ENCODE data around the gene NAA30. TPM values are rescaled to one million over a fixed set of nuclear protein-coding genes. Genes with fewer than 3 reads are reported as not detected.

Gene NAA30
- total RNA-seq, 1 experiment from 2014 or later = 16.0 TPM

- Mint-ChIP-seq H3K36me3 (ENCODE audit: insufficient read depth, unreplicated experiment) (no peaks in the 10 kb centered on the region), H3K27me3 (ENCODE audit: unreplicated experiment) (no peaks in the 10 kb centered on the region), H3K27ac (ENCODE audit: unreplicated experiment) (no peak overlapping the region), H3K4me1 (ENCODE audit: low read depth, unreplicated experiment) (no peaks in the 10 kb centered on the region), H3K4me3 (ENCODE audit: low read depth, unreplicated experiment) (no peak overlapping the region), H3K9me3 (ENCODE audit: low read depth, unreplicated experiment) (no peaks in the 10 kb centered on the region)
- DNase-seq = no peak
- no TSS peak for BruUV-seq (replicated peaks)
- CTCF ChIA-PET = no interaction called here
- TF ChIP-seq, protein P1, sequence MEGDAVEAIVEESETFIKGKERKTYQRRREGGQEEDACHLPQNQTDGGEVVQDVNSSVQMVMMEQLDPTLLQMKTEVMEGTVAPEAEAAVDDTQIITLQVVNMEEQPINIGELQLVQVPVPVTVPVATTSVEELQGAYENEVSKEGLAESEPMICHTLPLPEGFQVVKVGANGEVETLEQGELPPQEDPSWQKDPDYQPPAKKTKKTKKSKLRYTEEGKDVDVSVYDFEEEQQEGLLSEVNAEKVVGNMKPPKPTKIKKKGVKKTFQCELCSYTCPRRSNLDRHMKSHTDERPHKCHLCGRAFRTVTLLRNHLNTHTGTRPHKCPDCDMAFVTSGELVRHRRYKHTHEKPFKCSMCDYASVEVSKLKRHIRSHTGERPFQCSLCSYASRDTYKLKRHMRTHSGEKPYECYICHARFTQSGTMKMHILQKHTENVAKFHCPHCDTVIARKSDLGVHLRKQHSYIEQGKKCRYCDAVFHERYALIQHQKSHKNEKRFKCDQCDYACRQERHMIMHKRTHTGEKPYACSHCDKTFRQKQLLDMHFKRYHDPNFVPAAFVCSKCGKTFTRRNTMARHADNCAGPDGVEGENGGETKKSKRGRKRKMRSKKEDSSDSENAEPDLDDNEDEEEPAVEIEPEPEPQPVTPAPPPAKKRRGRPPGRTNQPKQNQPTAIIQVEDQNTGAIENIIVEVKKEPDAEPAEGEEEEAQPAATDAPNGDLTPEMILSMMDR (IDR thresholded peaks at IDR 0.05; ENCODE audit: unreplicated experiment) = no peak
- intact Hi-C loops (cut with micrococcal nuclease; ENCODE audit: unreplicated experiment) = no loop called here
Measured at GRCh38 chr14:57401501-57401900, 11.1 kb downstream of the NAA30 start.

DNA sequence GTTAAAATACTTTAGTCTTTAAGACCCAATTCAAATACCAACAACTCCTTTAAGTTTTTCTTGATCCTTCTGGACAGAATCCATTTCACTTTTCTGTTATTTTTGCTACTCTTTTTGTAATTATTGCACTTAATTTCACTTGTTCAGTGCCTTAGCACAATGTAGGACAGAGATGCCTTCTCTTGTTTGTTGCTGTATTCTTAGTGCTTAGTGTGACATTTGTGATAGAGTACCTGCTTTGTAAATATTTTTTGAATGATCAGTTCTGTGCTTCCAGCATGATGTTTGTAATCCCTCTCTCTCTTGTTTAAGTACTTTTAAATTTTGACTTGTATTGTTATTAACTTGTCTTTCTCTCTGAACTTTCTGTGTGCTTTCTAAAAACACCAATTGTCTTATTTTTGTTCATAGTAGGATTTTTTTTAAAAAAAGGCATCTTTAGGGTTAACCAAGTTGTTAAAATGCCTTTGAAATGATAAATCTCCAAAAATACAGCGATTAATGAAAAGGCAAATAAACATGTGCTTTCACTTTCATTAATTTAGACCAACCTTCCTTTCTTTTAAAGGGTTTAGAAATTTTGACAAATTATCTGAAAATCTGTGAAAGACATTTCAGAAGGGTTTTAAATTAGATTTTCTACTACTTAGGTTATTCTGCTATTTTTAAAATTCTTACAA lies 11.9 kb downstream of the NAA30 start:
- no peak for DNase-seq
- Mint-ChIP-seq H3K4me1 (ENCODE audit: low read depth, unreplicated experiment) (no peaks in the 10 kb centered on the region), H3K4me3 (ENCODE audit: low read depth, unreplicated experiment) (no peak overlapping the region), H3K27ac (ENCODE audit: unreplicated experiment) (no peak overlapping the region), H3K36me3 (ENCODE audit: insufficient read depth, unreplicated experiment) (no peaks in the 10 kb centered on the region), H3K27me3 (ENCODE audit: unreplicated experiment) (no peaks in the 10 kb centered on the region), H3K9me3 (ENCODE audit: low read depth, unreplicated experiment) (no peaks in the 10 kb centered on the region)
- CTCF ChIA-PET = no interaction called here
- intact Hi-C loops (cut with micrococcal nuclease; ENCODE audit: unreplicated experiment) = no loop called here
- TF ChIP-seq, protein P1 (IDR thresholded peaks at IDR 0.05; ENCODE audit: unreplicated experiment) = no peak
- BruUV-seq (replicated peaks) = no TSS peak

DNA sequence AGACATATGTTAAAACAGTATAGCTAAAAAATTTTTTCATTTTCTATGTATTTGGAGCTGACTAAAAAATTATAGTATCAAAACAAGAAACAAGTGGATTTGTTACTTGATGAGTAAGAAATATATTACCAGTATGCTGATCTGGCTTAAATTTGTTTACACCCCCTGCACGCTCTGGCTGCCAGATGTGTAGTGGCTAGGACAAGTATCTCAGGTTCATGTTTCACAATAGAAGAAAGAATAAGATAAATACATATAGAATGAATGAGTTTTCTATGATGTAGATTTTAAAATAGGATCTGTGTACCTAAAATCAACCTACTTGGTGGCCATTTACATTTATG lies 13.1 kb downstream of the NAA30 start:
- CTCF ChIA-PET = interaction anchor here (0.7 kb wide), 1 partner anchor 447 kb away, joined by 4 read pairs; no protein-coding TSS in a partner anchor
- Mint-ChIP-seq H3K9me3 (ENCODE audit: low read depth, unreplicated experiment) (no peaks in the 10 kb centered on the region), H3K4me3 (ENCODE audit: low read depth, unreplicated experiment) (no peak overlapping the region), H3K27me3 (ENCODE audit: unreplicated experiment) (no peaks in the 10 kb centered on the region), H3K36me3 (ENCODE audit: insufficient read depth, unreplicated experiment) (no peaks in the 10 kb centered on the region), H3K4me1 (ENCODE audit: low read depth, unreplicated experiment) (no peaks in the 10 kb centered on the region), H3K27ac (ENCODE audit: unreplicated experiment) (no peak overlapping the region)
- BruUV-seq (replicated peaks) = no TSS peak
- intact Hi-C loops (cut with micrococcal nuclease; ENCODE audit: unreplicated experiment) = no loop called here
- DNase-seq = no peak
- TF ChIP-seq, protein P1 (IDR thresholded peaks at IDR 0.05; ENCODE audit: unreplicated experiment) = no peak

GRCh38 chr14:57405562-57405961 lies 15.2 kb downstream of the NAA30 start:
- DNase-seq = no peak
- Mint-ChIP-seq H3K4me3 (ENCODE audit: low read depth, unreplicated experiment) (no peak overlapping the region), H3K4me1 (ENCODE audit: low read depth, unreplicated experiment) (no peaks in the 10 kb centered on the region), H3K27me3 (ENCODE audit: unreplicated experiment) (no peaks in the 10 kb centered on the region), H3K27ac (ENCODE audit: unreplicated experiment) (no peak overlapping the region), H3K36me3 (ENCODE audit: insufficient read depth, unreplicated experiment) (peaks cover 5% of the 10 kb centered on the region), H3K9me3 (ENCODE audit: low read depth, unreplicated experiment) (no peaks in the 10 kb centered on the region)
- no TSS peak for BruUV-seq (replicated peaks)
- TF ChIP-seq, protein P1 (IDR thresholded peaks at IDR 0.05; ENCODE audit: unreplicated experiment) = no peak
- CTCF ChIA-PET = no interaction called here
- intact Hi-C loops (cut with micrococcal nuclease; ENCODE audit: unreplicated experiment) = no loop called here
